ENCODE results near the gene ST8SIA6.

Gene ST8SIA6

GRCh38 chr10:17368708-17369272, 85.6 kb downstream of the ST8SIA6 start:
- Histone ChIP-seq H2AFZ (ENCODE audit: low read depth, low read length) (no peak overlapping the region), H3K9me3 (ENCODE audit: insufficient read depth, low read length) (no peaks in the 10 kb centered on the region), H4K20me1 (ENCODE audit: insufficient read depth, low read length) (no peaks in the 10 kb centered on the region), H3K27me3 (ENCODE audit: low read depth, low read length) (no peaks in the 10 kb centered on the region), H3K4me1 (ENCODE audit: low read length) (no peaks in the 10 kb centered on the region), H3K4me2 (ENCODE audit: low read length) (no peak overlapping the region), H3K36me3 (replicated peaks; ENCODE audit: low read depth, low read length) (no peaks in the 10 kb centered on the region), H3K9ac (ENCODE audit: low read length) (no peak overlapping the region), H3K79me2 (ENCODE audit: low read length) (no peaks in the 10 kb centered on the region), H3K27ac (ENCODE audit: low read length) (no peak overlapping the region), H3K4me3 (ENCODE audit: low read length) (no peak overlapping the region)
- TF ChIP-seq CTCF (IDR thresholded peaks at IDR 0.05; ENCODE audit: low read depth, low read length): no peak

- Histone ChIP-seq H2AFZ (ENCODE audit: low read depth, low read length) (no peak overlapping the region), H3K79me2 (ENCODE audit: low read length) (no peaks in the 10 kb centered on the region), H4K20me1 (ENCODE audit: insufficient read depth, low read length) (no peaks in the 10 kb centered on the region), H3K27me3 (ENCODE audit: low read depth, low read length) (no peaks in the 10 kb centered on the region), H3K9me3 (ENCODE audit: insufficient read depth, low read length) (no peaks in the 10 kb centered on the region), H3K9ac (ENCODE audit: low read length) (no peak overlapping the region), H3K36me3 (replicated peaks; ENCODE audit: low read depth, low read length) (no peaks in the 10 kb centered on the region), H3K4me3 (ENCODE audit: low read length) (no peak overlapping the region), H3K4me1 (ENCODE audit: low read length) (no peaks in the 10 kb centered on the region), H3K27ac (ENCODE audit: low read length) (no peak overlapping the region), H3K4me2 (ENCODE audit: low read length) (no peak overlapping the region)
- TF ChIP-seq CTCF (IDR thresholded peaks at IDR 0.05; ENCODE audit: low read depth, low read length) (no peak), EZH2phosphoT487 (IDR thresholded peaks at IDR 0.05; ENCODE audit: low read depth) (no peak)
These were observed 87.7 kb downstream of the ST8SIA6 start for GRCh38 chr10:17366705-17367104.

GRCh38 chr10:17365402-17365801, 89.0 kb downstream of the ST8SIA6 start:
- no peak overlapping the region for H2AFZ ChIP-seq (ENCODE audit: low read depth, low read length)
- no peaks in the 10 kb centered on the region for H4K20me1 ChIP-seq (ENCODE audit: insufficient read depth, low read length)
- no peaks in the 10 kb centered on the region for H3K36me3 ChIP-seq (replicated peaks; ENCODE audit: low read depth, low read length)
- no peaks in the 10 kb centered on the region for H3K9me3 ChIP-seq (ENCODE audit: insufficient read depth, low read length)
- H3K27me3 ChIP-seq (ENCODE audit: low read depth, low read length): no peaks in the 10 kb centered on the region
- H3K9ac ChIP-seq (ENCODE audit: low read length): no peak overlapping the region
- no peak overlapping the region for H3K27ac ChIP-seq (ENCODE audit: low read length)
- H3K4me1 ChIP-seq (ENCODE audit: low read length): no peaks in the 10 kb centered on the region
- TF ChIP-seq CTCF (IDR thresholded peaks at IDR 0.05; ENCODE audit: low read depth, low read length) (no peak), EZH2phosphoT487 (IDR thresholded peaks at IDR 0.05; ENCODE audit: low read depth) (no peak)
- H3K79me2 ChIP-seq (ENCODE audit: low read length): no peaks in the 10 kb centered on the region
- no peak overlapping the region for H3K4me3 ChIP-seq (ENCODE audit: low read length)
- no peak overlapping the region for H3K4me2 ChIP-seq (ENCODE audit: low read length)

- no peak overlapping the region for H3K4me3 ChIP-seq (ENCODE audit: low read length)
- no peak overlapping the region for H3K9ac ChIP-seq (ENCODE audit: low read length)
- H3K36me3 ChIP-seq (replicated peaks; ENCODE audit: low read depth, low read length): no peaks in the 10 kb centered on the region
- H3K79me2 ChIP-seq (ENCODE audit: low read length): no peaks in the 10 kb centered on the region
- no peaks in the 10 kb centered on the region for H3K9me3 ChIP-seq (ENCODE audit: insufficient read depth, low read length)
- no peak overlapping the region for H2AFZ ChIP-seq (ENCODE audit: low read depth, low read length)
- H3K4me2 ChIP-seq (ENCODE audit: low read length): no peak overlapping the region
- H3K27ac ChIP-seq (ENCODE audit: low read length): no peak overlapping the region
- H3K4me1 ChIP-seq (ENCODE audit: low read length): no peaks in the 10 kb centered on the region
- TF ChIP-seq CTCF (IDR thresholded peaks at IDR 0.05; ENCODE audit: low read depth, low read length) (no peak), EZH2phosphoT487 (IDR thresholded peaks at IDR 0.05; ENCODE audit: low read depth) (no peak)
- H4K20me1 ChIP-seq (ENCODE audit: insufficient read depth, low read length): no peaks in the 10 kb centered on the region
- no peaks in the 10 kb centered on the region for H3K27me3 ChIP-seq (ENCODE audit: low read depth, low read length)
These were observed 95.9 kb downstream of the ST8SIA6 start for GRCh38 chr10:17358461-17358860.
